GM18505 (cell line): ENCODE data around the gene INSM1.

Experiments used
- ATAC-seq: cut with Tn5 transposase; IDR thresholded peaks from one replicate; pipeline ENCODE4 v1.9.1; 2021; ENCODE audit not compliant: unreplicated experiment
- POLR2A ChIP-seq: IDR thresholded peaks from 4 replicates; pipeline ENCODE4 v1.6.1; 2011; ENCODE audit warnings: borderline replicate concordance; ENCODE audit not compliant: insufficient read depth, insufficient read length; ENCODE audit errors: extremely low read depth

The INSM1 gene

GRCh38 chr20:20407891-20408805, 40.2 kb downstream of the INSM1 start:
- TF ChIP-seq POLR2A = no peak
- no peak for ATAC-seq

GRCh38 chr20:20409331-20409730, 41.4 kb downstream of the INSM1 start:
- ATAC-seq = no peak
- TF ChIP-seq POLR2A = no peak

- no peak for TF ChIP-seq POLR2A
- ATAC-seq = no peak
Observed at GRCh38 chr20:20410678-20411077, 42.8 kb downstream of the INSM1 start.

- no peak for ATAC-seq
- no peak for TF ChIP-seq POLR2A
Observed at GRCh38 chr20:20411402-20411801, 43.5 kb downstream of the INSM1 start.

GRCh38 chr20:20411836-20412235, 43.9 kb downstream of the INSM1 start:
- ATAC-seq = no peak
- TF ChIP-seq POLR2A = no peak

GRCh38 chr20:20412750-20413149, 44.8 kb downstream of the INSM1 start:
- TF ChIP-seq POLR2A = no peak
- no peak for ATAC-seq

- TF ChIP-seq POLR2A = no peak
- no peak for ATAC-seq
Observed at GRCh38 chr20:20413810-20414281, 45.9 kb downstream of the INSM1 start.

- no peak for ATAC-seq
- no peak for TF ChIP-seq POLR2A
Observed at GRCh38 chr20:20414640-20415220, 46.8 kb downstream of the INSM1 start.

- TF ChIP-seq POLR2A = no peak
Observed at GRCh38 chr20:20415321-20415720, 47.4 kb downstream of the INSM1 start.

GRCh38 chr20:20417876-20418676, 50.2 kb downstream of the INSM1 start:
- ATAC-seq = no peak

More at GRCh38 chr20:20415321-20415720, 47.4 kb downstream of the INSM1 start:
- no peak for ATAC-seq

More at GRCh38 chr20:20417876-20418676, 50.2 kb downstream of the INSM1 start:
- no peak for TF ChIP-seq POLR2A
